GM11168 (cell line): Measurements from ENCODE around the gene EFCAB14.
"Not testable (repeated sequence)": the region's sequence is repeated elsewhere in the genome, so short reads cannot be mapped to it uniquely, and the experiment has no call there.

ENCODE experiments used
- in situ Hi-C: fragments of 300-500 bp; cut with MboI; formaldehyde crosslinking; loops from one replicate; pipeline ENCODE4 v1.12.0; 2022; ENCODE audit warnings: low sequenced_read_pairs; ENCODE audit not compliant: unreplicated experiment

The EFCAB14 gene

DNA sequence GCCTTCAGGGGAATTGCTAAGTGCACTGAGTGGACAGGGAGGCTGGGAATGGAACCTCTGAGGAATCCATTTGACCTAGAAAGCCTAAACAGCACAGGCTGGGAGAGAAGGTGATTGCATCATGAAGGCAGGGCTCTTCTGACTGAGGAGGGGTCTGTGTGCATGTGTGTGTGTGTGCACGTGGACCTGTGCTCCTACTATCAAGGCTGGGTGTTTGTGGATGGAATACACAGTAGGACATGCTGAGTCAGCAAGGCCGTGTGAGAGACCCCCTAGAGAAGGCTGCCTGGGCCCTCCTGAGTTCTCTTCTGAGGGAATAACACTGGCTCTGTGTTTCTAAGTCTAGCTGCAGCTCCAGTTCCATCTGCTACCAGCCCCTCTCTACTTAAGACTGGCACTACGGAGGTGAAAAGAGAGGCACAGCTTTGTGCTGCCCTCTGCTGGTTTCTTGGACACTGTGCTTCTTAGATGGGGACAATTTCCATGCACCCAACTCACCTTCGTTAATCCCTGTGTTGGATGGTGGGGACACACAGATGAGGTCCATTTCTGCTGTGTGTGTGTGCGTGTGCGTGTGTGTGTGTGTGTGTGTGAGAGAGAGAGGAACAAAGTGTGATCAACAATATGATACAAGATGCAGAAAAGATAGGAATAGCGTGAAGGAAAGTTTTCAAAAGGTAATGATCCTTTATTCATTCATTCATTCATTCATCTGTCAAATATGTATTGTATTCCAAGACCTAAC is 6.2 kb upstream of the EFCAB14 start:
- in situ Hi-C loops = loop anchor here (10.0 kb wide), 1 partner anchor 280 kb away; no protein-coding TSS in a partner anchor

DNA sequence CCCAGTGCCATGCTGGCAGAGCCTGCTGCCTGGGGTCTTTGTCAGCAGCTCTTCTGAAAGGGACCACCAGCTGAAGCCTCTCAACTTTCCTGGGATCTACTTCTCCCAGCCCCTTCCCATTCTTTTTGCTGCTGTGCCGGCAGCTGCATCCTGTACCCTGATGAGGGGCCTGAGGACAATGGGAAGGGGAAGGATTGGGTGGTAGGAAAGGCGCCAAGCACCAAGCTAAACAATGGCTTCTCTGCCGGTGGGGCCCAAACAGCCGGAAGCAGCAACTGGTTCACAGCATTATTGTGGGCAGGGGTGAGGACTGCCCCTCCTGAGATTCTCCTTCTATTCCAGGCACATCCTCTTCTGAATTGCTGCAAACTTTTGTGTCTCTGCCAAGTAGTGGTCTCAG is 5.0 kb upstream of the EFCAB14 start:
- in situ Hi-C loops = loop anchor here (10.0 kb wide), 1 partner anchor 279 kb away; no protein-coding TSS in a partner anchor

DNA sequence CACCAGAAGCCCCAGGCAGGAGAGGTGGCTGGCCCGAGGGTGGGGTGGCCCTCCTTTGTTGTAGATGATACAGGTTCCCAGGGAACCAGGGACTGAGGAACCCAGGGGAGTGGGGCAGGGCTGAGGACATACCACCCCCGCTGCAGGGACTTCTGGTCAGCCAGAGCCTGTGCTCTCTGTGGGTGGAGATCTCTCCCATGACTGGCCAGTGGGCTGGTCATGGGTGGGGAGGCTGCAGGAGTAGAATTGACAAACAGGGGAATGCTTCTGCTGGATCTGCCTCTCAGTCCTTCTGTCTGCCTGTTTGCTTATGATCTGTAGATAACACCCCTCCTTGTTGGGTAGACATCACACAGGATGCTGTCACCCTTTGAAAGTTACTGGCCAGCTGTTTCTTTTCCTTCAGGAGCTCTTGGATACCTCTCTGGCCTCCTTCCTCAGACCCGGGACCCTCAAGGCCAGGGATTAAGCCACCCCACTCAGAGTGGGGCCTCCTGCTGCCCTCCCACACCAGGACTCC is 2.8 kb upstream of the EFCAB14 start:
- in situ Hi-C loops = loop anchor here (10.0 kb wide), 1 partner anchor 277 kb away; no protein-coding TSS in a partner anchor

DNA sequence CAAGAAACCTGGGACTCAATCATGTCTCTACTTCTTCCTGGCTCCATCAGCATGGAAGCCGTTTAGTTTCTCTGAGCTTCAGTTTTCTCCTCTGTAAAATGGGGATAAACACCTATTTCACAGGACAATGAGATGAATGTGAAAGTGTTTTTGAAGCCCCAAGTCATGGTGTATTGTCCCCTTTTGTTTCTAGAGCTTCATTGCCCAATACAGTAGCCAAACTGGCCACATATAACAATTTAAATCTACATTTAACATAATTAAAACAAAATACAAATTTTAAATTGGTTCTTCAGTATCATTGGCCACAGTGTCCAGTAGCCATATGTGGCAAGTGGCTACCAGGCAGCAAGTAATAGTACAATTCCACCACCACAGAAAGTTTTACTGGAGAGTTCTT is 2.3 kb upstream of the EFCAB14 start:
- in situ Hi-C loops = loop anchor here (10.0 kb wide), 1 partner anchor 276 kb away; no protein-coding TSS in a partner anchor

DNA sequence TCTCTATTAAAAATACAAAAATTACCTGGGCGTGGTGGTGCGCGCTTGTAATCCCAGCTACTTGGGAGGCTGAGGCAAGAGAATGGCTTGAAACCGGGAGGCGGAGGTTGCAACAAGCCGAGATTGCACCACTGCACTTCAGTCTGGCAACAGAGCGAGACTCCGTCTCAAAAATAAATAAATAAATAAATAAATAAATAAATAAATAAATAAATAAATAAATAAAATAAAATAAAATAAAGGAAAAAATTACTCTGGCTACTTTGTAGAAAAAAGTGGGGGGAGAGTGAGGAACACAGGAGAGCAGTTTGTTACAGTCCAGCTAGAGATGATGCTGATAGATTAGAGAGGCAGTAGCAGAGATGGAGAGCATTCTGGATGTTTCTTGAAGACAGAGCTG is 1.4 kb upstream of the EFCAB14 start:
- in situ Hi-C loops = loop anchor here (10.0 kb wide), 1 partner anchor 276 kb away; no protein-coding TSS in a partner anchor

DNA sequence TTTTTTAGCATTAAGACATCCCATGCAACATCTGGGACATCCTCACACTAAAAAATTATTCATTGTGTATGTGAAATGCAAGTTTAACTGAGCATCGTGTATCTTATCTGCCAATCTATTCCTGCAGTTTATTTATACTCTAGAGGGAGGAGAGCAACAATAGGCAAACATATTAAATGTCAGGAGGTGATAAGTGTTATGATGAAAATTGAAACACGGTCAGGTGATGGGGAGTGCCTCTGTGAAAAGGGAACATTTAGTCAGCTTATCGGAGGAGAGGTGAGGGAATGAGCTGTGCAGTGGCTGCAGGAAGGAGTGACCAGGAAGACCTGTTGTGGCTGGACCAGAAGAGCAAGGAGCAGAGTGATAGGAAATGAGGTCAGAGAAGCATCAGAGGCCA is 775 bp upstream of the EFCAB14 start:
- in situ Hi-C loops = loop anchor here (10.0 kb wide), 2 partner anchors 105 to 275 kb away; partner anchors contain the start of gene MOB3C

DNA sequence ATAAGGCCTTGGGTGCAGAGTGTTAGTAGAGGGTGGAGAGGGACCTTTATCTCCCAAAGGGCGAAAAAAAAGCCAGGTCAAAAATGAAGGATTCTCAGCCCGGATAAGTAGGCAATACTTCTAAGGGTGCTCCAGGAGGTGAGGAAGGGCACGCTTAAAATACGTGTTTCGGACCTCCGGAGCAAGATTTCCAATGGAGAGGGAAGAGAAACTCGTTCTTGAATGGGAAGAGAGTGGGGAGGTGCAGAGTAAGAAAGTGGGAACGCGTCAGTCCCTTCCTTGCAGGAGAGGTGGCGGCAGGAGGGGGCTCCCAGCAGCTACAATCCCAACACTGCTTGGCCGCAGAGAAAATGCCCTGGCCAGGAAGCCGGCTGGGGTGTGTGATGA is 581 bp downstream of the EFCAB14 start:
- in situ Hi-C loops = loop anchor here (10.0 kb wide), 1 partner anchor 104 kb away; the partner anchor contains the start of gene MOB3C

DNA sequence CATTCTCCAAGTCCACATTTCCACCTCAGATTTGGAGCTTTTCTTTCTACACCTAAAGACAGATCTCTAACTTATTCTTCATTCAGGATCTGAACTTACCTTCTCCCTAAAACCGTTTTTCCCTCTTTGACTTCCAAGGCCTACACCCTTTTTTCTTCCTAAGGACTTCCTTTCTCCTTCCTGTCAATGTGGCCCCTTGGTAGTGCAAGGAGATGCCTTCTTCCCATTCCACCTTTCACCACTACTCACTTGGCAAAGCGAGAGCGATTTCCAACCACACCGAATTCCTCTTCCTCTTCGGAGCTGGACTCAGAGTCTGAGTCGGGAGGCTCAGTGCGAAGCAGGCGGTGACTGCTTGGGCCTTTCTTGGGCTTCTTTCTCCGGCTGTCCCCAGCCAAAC is 1.3 kb downstream of the EFCAB14 start:
- in situ Hi-C loops = loop anchor here (10.0 kb wide), 1 partner anchor 103 kb away; the partner anchor contains the start of gene MOB3C

DNA sequence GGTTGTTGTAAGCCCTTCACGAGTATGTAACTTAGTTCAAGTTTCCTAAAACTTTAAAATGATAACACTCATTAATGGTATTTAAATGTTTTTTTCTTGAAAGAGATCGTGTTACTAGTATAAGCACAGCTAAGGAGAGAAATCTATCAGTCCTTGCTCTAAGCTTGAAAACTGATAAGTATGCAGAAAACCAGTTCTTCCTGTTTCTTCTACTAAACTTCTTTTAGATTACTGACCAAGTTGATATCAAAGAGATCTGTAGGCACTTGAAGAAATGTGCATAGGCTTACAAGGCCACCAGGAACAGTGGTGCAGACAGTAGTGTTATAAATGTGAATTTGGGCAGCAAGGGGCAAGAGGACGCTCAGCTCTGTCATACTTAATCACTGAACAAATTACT is 3.9 kb downstream of the EFCAB14 start:
- in situ Hi-C loops = loop anchor here (10.0 kb wide), 1 partner anchor 100 kb away; the partner anchor contains the start of gene MOB3C

DNA sequence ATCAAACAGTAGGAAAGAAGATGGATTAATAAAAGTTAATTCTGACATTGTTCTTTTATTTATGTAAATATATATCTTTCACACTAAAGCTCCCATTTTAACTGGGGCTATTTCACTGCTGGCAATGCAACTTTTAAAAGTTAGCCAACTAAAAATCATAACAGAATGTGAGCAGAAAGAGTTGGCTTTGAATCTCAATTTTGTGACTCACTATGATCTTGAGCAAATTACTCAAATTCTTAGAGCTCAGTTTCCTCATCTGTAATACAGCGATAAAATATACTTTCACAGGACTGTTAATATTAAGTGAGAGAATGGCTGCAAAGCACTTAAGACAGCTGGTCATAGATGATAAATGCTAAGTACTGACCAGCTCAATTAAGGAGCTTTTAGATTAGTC is 10.8 kb downstream of the EFCAB14 start:
- in situ Hi-C loops = no loop called here

DNA sequence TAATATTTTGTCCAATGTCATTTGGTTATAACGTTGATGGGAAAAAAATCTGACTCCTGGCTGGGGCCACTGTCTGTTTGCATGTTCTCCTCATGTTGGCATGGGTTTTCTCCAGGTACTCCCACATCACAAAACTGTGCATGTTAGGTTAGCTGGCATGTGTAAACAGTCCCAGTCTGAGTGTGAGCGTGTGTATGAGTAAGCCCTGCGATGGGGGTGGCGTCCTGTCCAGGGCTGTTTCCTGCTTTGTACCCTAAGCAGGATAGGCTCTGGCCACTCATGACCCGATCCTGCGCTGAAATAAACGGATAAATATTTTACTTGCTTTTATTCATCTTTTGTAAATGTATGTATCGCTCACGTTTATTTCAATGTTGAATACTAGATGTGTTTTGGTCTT is 13.5 kb downstream of the EFCAB14 start:
- in situ Hi-C loops = no loop called here

DNA sequence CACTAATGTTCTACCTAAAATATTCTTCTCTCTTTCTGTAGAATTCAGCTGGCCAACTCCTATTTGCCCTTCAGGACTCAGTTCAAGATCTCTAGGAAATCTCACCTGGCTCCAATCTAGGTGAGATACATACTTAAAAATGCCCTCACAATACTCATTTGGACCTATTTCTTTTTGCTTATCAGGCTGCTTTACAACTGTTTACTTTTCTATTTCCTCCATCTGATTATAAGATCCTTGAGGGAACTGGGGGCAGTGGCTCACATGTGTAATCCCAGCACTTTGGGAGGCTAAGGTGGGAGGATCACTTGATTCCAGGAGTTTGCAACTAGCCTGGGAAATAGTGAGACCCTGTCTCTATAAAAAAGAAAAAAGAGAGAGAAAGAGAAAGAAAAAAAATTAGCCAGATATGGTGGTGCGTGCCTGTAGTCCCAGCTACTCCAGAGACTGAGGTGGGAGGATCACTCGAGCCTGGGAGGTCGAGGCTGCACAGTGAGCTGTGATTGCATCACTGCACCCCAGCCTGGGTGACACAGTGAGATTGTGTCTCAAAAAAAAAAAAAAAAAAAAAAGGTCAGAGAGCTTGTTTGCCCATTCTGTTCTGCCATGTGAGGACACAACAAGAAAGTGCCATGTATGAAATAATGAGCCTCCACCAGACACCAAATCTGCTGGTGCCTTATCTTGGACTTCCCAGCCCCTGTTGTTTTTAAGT is 14.8 kb downstream of the EFCAB14 start:
- in situ Hi-C loops = no loop called here

DNA sequence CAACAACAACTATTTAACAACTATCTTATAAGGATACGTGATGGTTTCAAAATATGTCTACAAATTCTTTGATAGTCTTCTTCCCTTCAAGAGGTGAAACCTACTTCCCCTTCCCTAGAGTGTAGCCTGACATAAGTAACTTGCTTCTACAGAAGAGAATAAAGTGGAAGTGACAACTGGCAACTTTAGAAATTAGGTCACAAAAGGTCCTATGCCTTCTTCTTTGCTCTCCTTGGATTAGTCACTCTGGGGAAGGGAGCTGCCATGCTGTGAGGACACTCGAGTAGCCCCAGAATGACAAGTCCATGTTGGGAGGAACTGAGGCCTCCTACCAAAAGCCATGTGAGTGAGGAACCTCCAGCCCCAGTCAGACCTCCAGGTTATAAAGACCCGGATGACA is 19.2 kb downstream of the EFCAB14 start:
- in situ Hi-C loops = no loop called here

DNA sequence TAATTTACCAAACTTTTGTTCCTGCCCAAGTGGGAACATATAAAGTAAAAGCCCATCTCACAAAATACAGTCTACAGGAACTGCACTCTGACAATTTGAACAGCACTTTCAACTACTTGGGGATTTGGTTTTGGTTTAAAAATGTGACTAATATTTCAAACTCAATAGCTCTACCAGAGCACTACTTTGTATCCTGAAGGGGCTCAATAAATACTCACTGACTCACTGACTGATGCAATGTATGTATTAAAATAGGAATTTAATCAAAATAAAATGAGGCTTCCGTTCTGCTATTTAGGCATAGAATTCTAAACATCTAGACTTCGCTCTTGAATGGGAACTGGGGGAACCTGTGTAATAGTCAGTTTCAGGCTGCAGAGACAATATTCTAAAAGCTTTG is 21.9 kb downstream of the EFCAB14 start:
- in situ Hi-C loops = no loop called here

DNA sequence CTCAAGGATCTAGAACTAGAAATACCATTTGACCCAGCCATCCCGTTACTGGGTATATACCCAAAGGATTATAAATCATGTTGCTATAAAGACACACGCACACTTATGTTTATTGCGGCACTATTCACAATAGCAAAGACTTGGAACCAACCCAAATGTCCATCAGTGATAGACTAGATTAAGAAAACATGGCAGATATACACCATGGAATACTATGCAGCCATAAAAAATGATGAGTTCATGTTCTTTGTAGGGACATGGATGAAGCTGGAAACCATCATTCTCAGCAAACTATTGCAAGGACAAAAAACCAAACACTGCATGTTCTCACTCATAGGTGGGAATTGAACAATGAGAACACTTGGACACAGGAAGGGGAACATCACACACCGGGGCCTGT is 24.2 kb downstream of the EFCAB14 start:
- in situ Hi-C loops = not testable (repeated sequence)

DNA sequence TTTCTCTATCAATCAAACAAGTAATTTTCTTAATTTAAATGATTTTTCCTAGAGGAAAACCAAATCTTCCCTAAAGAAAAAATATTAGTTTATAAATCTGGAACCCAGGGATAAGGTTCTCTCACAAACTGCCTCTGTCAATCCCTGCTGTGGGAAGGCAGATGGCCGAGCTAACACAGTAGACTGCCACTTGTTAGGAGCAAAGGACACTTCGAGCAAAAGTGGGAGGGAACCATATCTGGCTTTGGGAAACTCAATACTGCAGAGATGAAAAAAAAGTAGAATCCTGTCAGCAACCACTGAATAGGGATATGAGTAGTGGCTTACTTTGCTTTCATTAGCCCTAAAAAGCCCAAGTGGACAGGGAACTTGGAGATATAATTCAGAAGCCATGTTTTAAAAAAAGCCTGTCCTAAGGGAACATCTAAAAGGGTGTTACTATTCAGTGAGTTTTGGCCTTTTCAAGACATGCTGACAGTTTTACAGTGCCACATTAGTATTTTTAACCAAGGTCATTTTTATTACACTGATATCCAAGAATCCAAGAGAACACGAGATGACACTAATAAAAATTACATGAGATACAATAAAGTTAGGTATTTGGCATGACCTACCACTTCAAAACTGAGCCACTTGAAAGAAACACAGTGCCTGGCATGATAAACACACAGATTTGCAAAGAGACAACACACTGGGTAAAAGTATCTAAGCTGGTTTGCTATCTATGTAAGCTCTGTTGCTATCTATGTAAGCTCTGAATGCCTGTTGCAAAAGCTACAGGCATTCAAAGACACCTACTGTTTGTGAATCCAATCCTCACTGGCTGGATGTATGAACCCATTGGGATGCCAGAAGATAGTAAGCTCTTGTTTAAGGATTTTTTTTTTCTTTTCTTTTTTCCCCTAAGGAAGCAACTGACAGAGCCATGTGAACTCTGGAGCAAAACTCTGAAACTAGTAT is 25.8 kb downstream of the EFCAB14 start:
- in situ Hi-C loops = no loop called here

DNA sequence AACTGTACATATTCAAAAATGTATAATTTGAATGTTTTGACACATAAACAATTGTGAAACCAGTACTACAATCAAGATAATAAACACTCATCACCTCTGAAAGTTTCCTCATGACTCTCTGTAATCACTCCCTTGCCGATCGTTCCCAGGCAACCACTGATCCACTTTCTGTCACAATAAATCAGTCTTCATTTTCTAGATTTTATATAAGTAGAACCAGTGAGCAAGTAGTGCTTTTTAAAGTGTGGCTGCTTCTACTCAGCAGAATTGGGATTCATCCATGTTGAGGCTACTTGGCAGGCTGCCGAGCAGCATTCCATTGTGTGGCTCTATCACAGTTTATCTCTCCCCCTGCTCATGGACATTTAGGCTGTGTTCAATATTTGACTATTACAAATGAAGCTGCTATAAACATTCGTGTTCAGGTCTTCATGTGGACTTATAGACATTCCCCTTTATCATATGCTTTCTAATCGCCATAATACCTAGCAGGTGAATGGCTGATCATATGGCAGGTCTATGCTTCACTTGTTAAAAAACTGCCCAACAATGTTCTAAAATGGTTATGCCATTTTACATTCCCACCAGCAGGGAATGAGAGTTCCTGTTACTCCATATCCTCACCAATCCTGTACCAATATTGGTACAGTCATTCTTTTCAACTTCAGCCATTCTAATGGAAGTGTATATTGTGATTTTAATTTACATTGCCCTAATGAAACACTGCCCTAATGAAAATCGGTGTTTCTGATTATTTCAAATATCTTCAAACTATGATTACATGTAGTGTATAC is 26.7 kb downstream of the EFCAB14 start:
- in situ Hi-C loops = no loop called here

DNA sequence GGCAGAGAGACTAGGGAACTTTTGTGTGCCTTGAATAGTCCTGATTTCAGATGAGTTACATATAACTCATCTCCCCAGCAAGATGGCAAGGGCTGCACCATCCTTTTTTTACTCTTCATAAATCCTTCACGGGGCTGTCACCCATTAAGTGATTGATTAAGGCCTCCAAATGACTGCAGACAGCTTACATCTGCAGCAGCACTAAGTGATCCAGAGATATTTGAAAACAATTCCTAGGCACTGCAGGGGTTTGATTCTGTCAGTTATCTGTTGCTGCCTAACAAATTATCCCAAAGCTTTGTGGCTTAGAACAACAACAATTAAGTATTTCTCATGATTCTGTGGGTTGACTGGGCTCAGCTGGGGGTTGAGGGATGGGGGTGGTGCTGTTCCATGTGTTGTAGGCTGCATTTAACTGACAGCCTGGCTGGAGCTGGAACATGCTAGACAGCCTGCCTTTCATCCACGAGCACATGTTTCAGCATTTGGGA is 27.9 kb downstream of the EFCAB14 start:
- in situ Hi-C loops = no loop called here

DNA sequence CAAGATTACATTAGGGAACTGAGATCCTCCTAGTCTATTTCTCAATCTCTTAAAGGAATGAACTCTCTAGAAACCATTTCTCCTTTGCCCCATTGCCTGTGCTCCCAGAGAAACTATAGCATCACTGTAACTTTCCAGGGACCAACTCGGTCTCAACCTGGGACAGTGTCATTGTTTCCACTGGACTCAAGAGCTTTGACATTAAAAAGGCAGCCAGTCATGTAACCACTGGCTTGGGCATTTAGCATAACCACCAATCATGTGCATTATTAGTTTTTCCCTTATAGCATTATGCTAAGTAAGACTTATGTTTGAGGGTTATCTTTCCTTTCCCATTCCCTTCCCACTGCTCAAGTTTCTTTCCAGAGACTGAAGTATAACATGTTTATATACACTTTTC is 29.0 kb downstream of the EFCAB14 start:
- in situ Hi-C loops = no loop called here
